Ishikawa (cell line): ENCODE data around the gene PDE11A.

ENCODE experiments used
- CEBPB ChIP-seq: IDR thresholded peaks from 2 replicates; pipeline ENCODE4 v1.6.1; 2012
- CREB1 ChIP-seq: IDR thresholded peaks from 2 replicates; pipeline ENCODE4 v1.6.1; 2012; ENCODE audit warnings: low read depth
- EGR1 ChIP-seq: IDR thresholded peaks from 2 replicates; pipeline ENCODE4 v1.6.1; 2012
- EP300 ChIP-seq: IDR thresholded peaks from 2 replicates; pipeline ENCODE4 v1.6.1; 2012; ENCODE audit warnings: borderline replicate concordance
- FOXM1 ChIP-seq: IDR thresholded peaks from 2 replicates; pipeline ENCODE4 v1.6.1; 2012; ENCODE audit warnings: low read depth, borderline replicate concordance
- NFIC ChIP-seq: IDR thresholded peaks from 2 replicates; pipeline ENCODE4 v1.6.1; 2012
- RAD21 ChIP-seq: IDR thresholded peaks from 2 replicates; pipeline ENCODE4 v1.6.1; 2012; ENCODE audit warnings: low read depth
- TAF1 ChIP-seq: IDR thresholded peaks from 2 replicates; pipeline ENCODE4 v1.6.1; 2012; ENCODE audit warnings: low read depth, mild to moderate bottlenecking
- TCF12 ChIP-seq: IDR thresholded peaks from 2 replicates; pipeline ENCODE4 v1.6.1; 2012; ENCODE audit warnings: low read depth
- TEAD4 ChIP-seq: IDR thresholded peaks from 2 replicates; pipeline ENCODE4 v1.6.1; 2012
- YY1 ChIP-seq: IDR thresholded peaks from 2 replicates; pipeline ENCODE4 v1.6.1; 2012; ENCODE audit warnings: low read depth
- ZBTB7A ChIP-seq: IDR thresholded peaks from 2 replicates; pipeline ENCODE4 v1.6.1; 2012; ENCODE audit warnings: low read depth
- TF ChIP-seq, protein P1 (sequence below): IDR thresholded peaks from 2 replicates; pipeline ENCODE4 v1.6.1; 2012
- TF ChIP-seq, protein P2 (sequence below): IDR thresholded peaks from 2 replicates; pipeline ENCODE4 v1.6.1; 2012
- TF ChIP-seq, protein P3 (sequence below): IDR thresholded peaks from 2 replicates; pipeline ENCODE4 v1.6.1; 2012; ENCODE audit warnings: low read depth, mild to moderate bottlenecking

Gene PDE11A

DNA sequence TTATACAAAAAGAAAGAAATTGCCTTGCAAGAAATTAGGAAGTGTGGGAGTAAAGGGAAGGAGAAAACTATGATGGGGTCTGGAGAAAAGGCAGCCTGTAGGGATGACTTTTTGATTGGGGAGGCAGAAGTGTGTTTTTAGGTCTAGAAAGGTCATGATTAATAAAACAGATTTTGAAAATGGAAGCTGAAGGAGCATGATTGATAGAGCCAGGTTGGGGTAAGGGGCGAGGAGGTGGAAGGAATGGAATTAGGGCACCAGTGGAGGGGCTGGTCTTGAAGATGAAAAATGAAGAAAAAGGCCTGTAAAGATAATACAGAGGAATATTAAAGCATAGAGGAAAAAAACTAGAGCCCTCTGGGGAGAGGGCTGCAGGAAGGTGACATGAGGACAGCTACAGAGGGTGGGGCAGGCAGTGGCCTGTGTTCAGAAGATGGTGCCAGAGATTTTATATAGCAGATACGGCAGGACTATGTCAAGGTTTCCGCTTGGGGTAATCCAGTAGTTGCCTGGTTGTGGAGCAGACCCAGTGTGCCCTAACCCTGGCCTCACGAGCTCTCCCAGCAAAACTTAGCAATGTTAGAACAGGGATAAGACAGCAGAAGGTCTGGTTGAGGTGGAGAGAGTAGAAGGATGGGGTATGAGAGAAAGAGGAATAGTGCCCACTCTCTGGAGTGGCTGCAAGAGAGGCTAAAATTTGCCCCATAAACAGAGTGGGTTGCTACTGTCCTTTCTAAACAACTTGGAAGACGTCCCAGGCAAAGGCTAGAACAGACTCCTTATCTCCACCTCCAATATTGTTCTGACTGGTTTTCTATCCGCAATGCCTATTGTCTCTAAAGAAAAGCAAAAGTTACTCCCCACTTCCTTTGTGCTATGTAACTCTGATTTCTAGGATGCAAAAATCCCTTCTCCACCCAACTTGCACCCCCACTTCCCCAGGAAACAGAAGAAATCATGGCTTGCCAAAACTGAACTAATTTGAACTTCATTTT lies 392.7 kb downstream of the PDE11A start:
- TF ChIP-seq ZBTB7A (no peak), EGR1 (no peak), FOXM1 (no peak), CREB1 (no peak), YY1 (no peak), TCF12 (no peak)
- TF ChIP-seq, protein P1, sequence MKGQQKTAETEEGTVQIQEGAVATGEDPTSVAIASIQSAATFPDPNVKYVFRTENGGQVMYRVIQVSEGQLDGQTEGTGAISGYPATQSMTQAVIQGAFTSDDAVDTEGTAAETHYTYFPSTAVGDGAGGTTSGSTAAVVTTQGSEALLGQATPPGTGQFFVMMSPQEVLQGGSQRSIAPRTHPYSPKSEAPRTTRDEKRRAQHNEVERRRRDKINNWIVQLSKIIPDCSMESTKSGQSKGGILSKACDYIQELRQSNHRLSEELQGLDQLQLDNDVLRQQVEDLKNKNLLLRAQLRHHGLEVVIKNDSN: no peak
- TF ChIP-seq, protein P2, sequence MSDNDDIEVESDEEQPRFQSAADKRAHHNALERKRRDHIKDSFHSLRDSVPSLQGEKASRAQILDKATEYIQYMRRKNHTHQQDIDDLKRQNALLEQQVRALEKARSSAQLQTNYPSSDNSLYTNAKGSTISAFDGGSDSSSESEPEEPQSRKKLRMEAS: no peak

DNA sequence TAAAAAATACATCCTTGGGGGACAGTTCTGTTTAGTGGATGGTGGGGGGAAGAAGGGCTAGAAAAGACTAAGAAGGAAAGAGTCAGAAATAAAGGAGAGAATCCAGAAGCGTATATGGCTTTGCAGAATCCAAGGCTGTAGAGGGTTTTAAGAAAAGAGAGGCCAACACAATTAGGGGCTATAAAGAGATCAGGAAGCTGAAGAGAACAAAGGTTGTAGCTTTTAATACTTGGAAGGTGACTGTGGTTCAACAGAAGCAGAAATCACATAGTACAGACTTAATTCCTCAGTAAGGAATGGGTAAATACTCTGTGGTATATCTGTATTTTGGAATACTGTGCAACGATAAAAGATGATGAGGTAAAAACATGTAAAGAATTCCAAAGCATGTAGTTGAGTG lies 393.6 kb downstream of the PDE11A start:
- TF ChIP-seq CEBPB: no peak
- TF ChIP-seq NFIC: no peak
- no peak for TF ChIP-seq FOXM1

DNA sequence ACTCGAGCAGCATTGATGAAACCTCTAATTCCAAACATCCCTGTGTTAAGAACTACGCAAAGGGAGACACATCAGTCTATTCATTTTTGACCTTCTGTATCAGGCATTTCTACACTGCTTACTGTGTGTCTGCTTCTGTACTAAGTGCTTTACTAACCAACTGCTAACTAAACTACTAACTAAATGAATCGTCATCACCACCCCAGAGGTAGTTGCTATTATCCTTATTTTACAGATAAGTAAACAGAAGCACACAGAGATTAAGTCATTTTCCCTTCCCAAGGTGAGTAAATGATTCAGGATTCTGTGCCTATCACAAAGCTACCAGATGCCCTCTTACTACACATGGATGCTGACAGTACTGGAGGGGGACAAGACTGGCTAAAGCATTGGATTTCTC lies 395.9 kb downstream of the PDE11A start:
- TF ChIP-seq, protein P1: no peak
- TF ChIP-seq EGR1 (no peak), TCF12 (no peak), NFIC (no peak), TEAD4 (no peak), FOXM1 (no peak), ZBTB7A (no peak), CREB1 (no peak), YY1 (no peak), CEBPB (no peak), RAD21 (no peak), EP300 (no peak), TAF1 (no peak)
- TF ChIP-seq, protein P3, sequence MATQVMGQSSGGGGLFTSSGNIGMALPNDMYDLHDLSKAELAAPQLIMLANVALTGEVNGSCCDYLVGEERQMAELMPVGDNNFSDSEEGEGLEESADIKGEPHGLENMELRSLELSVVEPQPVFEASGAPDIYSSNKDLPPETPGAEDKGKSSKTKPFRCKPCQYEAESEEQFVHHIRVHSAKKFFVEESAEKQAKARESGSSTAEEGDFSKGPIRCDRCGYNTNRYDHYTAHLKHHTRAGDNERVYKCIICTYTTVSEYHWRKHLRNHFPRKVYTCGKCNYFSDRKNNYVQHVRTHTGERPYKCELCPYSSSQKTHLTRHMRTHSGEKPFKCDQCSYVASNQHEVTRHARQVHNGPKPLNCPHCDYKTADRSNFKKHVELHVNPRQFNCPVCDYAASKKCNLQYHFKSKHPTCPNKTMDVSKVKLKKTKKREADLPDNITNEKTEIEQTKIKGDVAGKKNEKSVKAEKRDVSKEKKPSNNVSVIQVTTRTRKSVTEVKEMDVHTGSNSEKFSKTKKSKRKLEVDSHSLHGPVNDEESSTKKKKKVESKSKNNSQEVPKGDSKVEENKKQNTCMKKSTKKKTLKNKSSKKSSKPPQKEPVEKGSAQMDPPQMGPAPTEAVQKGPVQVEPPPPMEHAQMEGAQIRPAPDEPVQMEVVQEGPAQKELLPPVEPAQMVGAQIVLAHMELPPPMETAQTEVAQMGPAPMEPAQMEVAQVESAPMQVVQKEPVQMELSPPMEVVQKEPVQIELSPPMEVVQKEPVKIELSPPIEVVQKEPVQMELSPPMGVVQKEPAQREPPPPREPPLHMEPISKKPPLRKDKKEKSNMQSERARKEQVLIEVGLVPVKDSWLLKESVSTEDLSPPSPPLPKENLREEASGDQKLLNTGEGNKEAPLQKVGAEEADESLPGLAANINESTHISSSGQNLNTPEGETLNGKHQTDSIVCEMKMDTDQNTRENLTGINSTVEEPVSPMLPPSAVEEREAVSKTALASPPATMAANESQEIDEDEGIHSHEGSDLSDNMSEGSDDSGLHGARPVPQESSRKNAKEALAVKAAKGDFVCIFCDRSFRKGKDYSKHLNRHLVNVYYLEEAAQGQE: no peak
- TF ChIP-seq, protein P2: no peak

DNA sequence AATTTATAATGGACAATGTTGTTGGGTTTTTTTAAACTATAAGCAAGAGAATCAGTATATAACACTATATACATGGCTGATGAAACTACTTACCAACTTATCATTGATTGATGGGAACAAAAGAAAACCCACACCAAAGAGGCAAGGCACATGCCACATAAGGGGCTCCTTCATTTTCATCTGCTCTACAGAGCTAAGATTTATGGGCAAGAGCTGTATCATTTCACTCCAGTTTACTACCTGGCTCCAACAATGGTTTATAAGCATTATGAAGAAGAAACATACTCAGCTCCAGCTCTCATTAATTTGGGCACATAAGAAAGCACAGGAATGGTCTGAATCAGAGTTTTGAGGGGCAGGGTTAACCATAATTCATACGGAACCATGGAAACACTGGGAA lies 396.8 kb downstream of the PDE11A start:
- TF ChIP-seq TCF12 (no peak), ZBTB7A (no peak), TEAD4 (no peak), EGR1 (no peak), EP300 (no peak), RAD21 (no peak)
- TF ChIP-seq, protein P1: no peak
- TF ChIP-seq, protein P3: no peak

DNA sequence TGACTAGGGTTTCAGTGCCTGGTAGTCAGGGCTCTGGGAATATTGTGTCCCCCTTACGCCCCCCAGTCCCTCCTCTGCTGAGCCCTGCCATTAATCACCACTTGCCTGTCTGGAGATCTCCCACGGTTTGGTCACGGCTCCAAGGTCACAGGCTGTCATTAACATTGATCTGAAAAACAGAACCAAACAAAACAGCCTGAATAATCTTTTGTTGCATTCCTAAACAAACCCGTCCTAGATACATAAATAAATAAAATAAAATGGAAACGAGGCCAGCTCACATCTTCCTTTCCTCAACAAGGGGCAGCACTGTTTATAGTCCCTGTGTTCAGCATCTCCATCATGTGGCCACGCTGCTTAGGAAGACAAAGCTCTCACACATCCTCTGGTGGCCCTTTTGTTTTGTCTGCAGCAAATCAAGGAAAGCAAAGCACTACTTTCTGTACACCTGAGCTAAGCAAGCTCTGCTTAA lies 397.2 kb downstream of the PDE11A start:
- no peak for TF ChIP-seq EP300
- TF ChIP-seq TAF1: no peak
- TF ChIP-seq YY1: no peak
- no peak for TF ChIP-seq FOXM1
- no peak for TF ChIP-seq RAD21
- TF ChIP-seq CEBPB: no peak
- TF ChIP-seq ZBTB7A: no peak
- no peak for TF ChIP-seq EGR1
- TF ChIP-seq, protein P2: no peak
- no peak for TF ChIP-seq TEAD4
- TF ChIP-seq, protein P1: no peak
